Endothelial cell of umbilical vein (primary cell): ENCODE measurements around the gene CAMLG. TPM values are rescaled to one million over a fixed set of nuclear protein-coding genes. Genes with fewer than 3 reads are reported as not detected.
A peak's percentile ranks its signal among the peaks of the same experiment; 100 is the strongest.

Experiments used
- BruUV-seq: library from RNA; stranded (reverse); fragments of 400-500 nt; replicated peaks from 2 replicates; lab custom pipeline; 2021; lab: Mats Ljungman, UMichigan
- CTCF ChIA-PET: fragments of 300-600, 350-600 bp; sonication (Branson Sonifier 250); formaldehyde crosslinking; loops from one replicate; lab custom pipeline; 2021; ENCODE audit warnings: antibody characterized with exemption, inconsistent platforms; lab: Charles Lee
- POLR2A ChIA-PET: fragments of 300-600, 350-600 bp; sonication (Branson Sonifier 250); formaldehyde crosslinking; loops from one replicate; lab custom pipeline; 2021; ENCODE audit warnings: antibody characterized with exemption, inconsistent platforms; lab: Charles Lee
- DNase-seq: peaks from one replicate; pipeline ENCODE4 v3.0.0-alpha.2; 2011; ENCODE audit warnings: low read depth, low spot score
- FAIRE-seq: peaks from 2 replicates; lab custom pipeline; 2011; peaks lifted over from hg19 to GRCh38; lab: Jason Lieb, UNC
- H2AFZ ChIP-seq: 2 replicates; pipeline ENCODE4 v1.6.0; 2012; ENCODE audit warnings: low read depth, low read length, control low read depth, inconsistent platforms
- H3K27ac ChIP-seq: 2 replicates; pipeline ENCODE4 v1.5.1; 2011; ENCODE audit warnings: low read depth, mild to moderate bottlenecking, control low read depth, low read length, moderate library complexity; ENCODE audit not compliant: insufficient read depth
- H3K27me3 ChIP-seq, 2 experiments: 2 replicates each; pipeline versions ENCODE4 v1.6.0 to v1.6.1; 2011; ENCODE audit warnings: low read length in 2 of 2, mixed read lengths in 1 of 2; ENCODE audit not compliant: control insufficient read depth in 2 of 2, insufficient read depth in 2 of 2
- H3K36me3 ChIP-seq, 2 experiments: 2 replicates in 1 of 2; 3 replicates in 1 of 2; pipeline ENCODE4 v1.5.1; 2011; ENCODE audit warnings: low read length in 2 of 2, mild to moderate bottlenecking in 1 of 2, moderate library complexity in 1 of 2; ENCODE audit not compliant: control insufficient read depth in 2 of 2, insufficient read depth in 2 of 2; ENCODE audit errors: extremely low read depth in 1 of 2
- H3K4me1 ChIP-seq: 3 replicates; pipeline ENCODE4 v1.5.1; 2011; ENCODE audit warnings: mild to moderate bottlenecking, low read length; ENCODE audit not compliant: control insufficient read depth, insufficient read depth; ENCODE audit errors: extremely low read depth
- H3K4me2 ChIP-seq: 2 replicates; pipeline ENCODE4 v1.6.1; 2011; ENCODE audit warnings: low read length, control low read depth, mixed read lengths; ENCODE audit not compliant: insufficient read depth
- H3K4me3 ChIP-seq, 3 experiments: fragments of 200-600 bp in 1 of 3; sonication (generic), shearing (Covaris generic) in 1 of 3; replicated peaks in 1 of 3; 2 replicates each; pipeline ENCODE4 v1.5.1; 2011 to 2016; ENCODE audit warnings: control low read depth in 3 of 3, low read length in 3 of 3, mild to moderate bottlenecking in 2 of 3, inconsistent platforms in 1 of 3, low read depth in 1 of 3, moderate library complexity in 1 of 3; ENCODE audit not compliant: insufficient read depth in 1 of 3
- H3K79me2 ChIP-seq: 2 replicates; pipeline ENCODE4 v1.6.0; 2012; ENCODE audit warnings: low read length, inconsistent platforms; ENCODE audit not compliant: control insufficient read depth, insufficient read depth
- H3K9ac ChIP-seq: replicated peaks from 2 replicates; pipeline ENCODE3; 2011; ENCODE audit warnings: low read length, control low read depth; ENCODE audit not compliant: insufficient read depth; ENCODE audit errors: extremely low read depth
- H3K9me1 ChIP-seq: replicated peaks from 3 replicates; pipeline ENCODE4 v1.6.0; 2011; ENCODE audit warnings: mild to moderate bottlenecking, low read length; ENCODE audit not compliant: control insufficient read depth, insufficient read depth; ENCODE audit errors: extremely low read depth
- H3K9me3 ChIP-seq: replicated peaks from 2 replicates; pipeline ENCODE4 v1.5.1; 2012; ENCODE audit warnings: low read length, inconsistent platforms; ENCODE audit not compliant: control insufficient read depth, insufficient read depth
- H4K20me1 ChIP-seq: replicated peaks from 2 replicates; pipeline ENCODE3; 2011; ENCODE audit warnings: mild to moderate bottlenecking, low read length; ENCODE audit not compliant: control insufficient read depth, insufficient read depth; ENCODE audit errors: extremely low read depth
- GATA2 ChIP-seq: IDR thresholded peaks from 2 replicates; pipeline ENCODE4 v1.7.0; 2011; ENCODE audit warnings: low read depth, mild to moderate bottlenecking, moderate library complexity, mixed read lengths, low read length; ENCODE audit not compliant: insufficient read length, insufficient read depth
- MYC ChIP-seq: IDR thresholded peaks from one replicate; pipeline ENCODE4 v1.6.1; 2011; ENCODE audit warnings: mild to moderate bottlenecking, low read depth, low read length
- POLR2AphosphoS5 ChIP-seq: IDR thresholded peaks from 2 replicates; pipeline ENCODE4 v1.6.1; 2012; ENCODE audit warnings: low read depth, mild to moderate bottlenecking, control low read depth, low read length, moderate library complexity; ENCODE audit not compliant: insufficient read depth
- dilution Hi-C: fragments of 300-500 bp; cut with MboI; formaldehyde crosslinking; loops from one replicate; pipeline ENCODE4 v1.15.0; 2019; ENCODE audit warnings: low sequenced_read_pairs; ENCODE audit not compliant: extremely low pct_ligation_motif_present
- intact Hi-C: fragments of 100-400 bp; cut with micrococcal nuclease; formaldehyde crosslinking; loops from one replicate; pipeline ENCODE4 v1.10.0; 2022
- polyA plus RNA-seq, 4 experiments: library from polyadenylated mRNA; depleted of rRNA in 3 of 4; stranded (reverse) in 3 of 4; unstranded in 1 of 4; fragments of >200 nt; gene quantifications; 2 replicates each; pipeline versions ENCODE4 v1.2.1 to v1.2.3, GENCODE V29; 2011 to 2012; ENCODE audit warnings: missing spikeins in 1 of 4
- total RNA-seq: library from RNA; stranded (reverse); gene quantifications from 2 replicates; pipeline ENCODE4 v1.2.3, GENCODE V29; 2021
- TF ChIP-seq, protein P1 (sequence below), 2 donors: IDR thresholded peaks; 1 replicate in 1 of 2; 2 replicates in 1 of 2; pipeline ENCODE4 v1.5.1; 2011; ENCODE audit warnings: low read length in 2 of 2, mild to moderate bottlenecking in 2 of 2, moderate library complexity in 2 of 2, control low read depth in 1 of 2, inconsistent platforms in 1 of 2, low read depth in 1 of 2; ENCODE audit not compliant: insufficient read depth in 1 of 2; ENCODE audit errors: extremely low read depth in 1 of 2

The CAMLG gene
- total and polyA plus RNA-seq, 2 donors (not counting 3 experiments of a cell fraction or from before 2014, with no cell fraction given) = 14.7 to 33.3 TPM

DNA sequence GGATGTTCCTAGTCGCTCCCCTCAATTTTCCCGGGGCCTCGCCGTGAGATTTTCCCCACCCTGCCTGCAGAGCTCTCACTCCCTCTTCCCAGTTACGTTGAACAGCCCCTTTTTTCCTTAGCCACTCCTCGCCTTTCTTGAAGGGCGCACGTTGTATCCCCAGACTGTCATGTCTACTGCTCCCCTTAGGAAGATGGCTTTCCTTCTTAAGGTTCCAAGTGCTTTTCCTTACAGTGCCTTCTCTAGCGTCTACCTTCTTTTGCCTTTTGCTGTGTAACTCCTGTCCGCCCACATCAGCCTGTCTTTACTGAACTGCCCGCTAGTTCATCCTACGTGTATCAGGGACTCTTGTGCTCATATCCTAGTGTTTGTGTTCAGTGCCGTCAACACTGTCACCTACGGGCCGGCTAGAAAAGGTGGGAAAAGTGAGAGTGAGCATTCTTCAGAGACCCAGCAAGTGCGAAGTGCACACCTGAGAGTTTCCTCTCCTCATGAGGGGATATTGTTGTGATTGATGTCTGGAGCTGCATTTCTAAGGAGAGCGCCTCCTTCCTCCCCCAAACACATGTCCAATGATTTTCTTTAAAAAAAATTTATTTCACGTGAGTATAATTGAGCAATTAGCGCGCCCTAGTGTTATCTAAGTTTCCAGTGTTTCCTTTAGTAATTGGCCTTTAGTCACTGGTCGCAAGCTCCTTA, 764 bp downstream of the CAMLG start:
- H3K9me3 ChIP-seq = no peaks in the 10 kb centered on the region
- dilution Hi-C loops (no loop called here), intact Hi-C loops (loop anchor here (1.0 to 5.0 kb wide), 8 partner anchors 19 to 562 kb away; partner anchors contain the start of genes C5orf24, CDKL3, CDKN2AIPNL and DDX46)
- peak overlapping the region; percentile 75 for H3K4me2 ChIP-seq
- peak; percentile 81 for DNase-seq
- TF ChIP-seq GATA2 (no peak), MYC (no peak)
- TF ChIP-seq, protein P1, sequence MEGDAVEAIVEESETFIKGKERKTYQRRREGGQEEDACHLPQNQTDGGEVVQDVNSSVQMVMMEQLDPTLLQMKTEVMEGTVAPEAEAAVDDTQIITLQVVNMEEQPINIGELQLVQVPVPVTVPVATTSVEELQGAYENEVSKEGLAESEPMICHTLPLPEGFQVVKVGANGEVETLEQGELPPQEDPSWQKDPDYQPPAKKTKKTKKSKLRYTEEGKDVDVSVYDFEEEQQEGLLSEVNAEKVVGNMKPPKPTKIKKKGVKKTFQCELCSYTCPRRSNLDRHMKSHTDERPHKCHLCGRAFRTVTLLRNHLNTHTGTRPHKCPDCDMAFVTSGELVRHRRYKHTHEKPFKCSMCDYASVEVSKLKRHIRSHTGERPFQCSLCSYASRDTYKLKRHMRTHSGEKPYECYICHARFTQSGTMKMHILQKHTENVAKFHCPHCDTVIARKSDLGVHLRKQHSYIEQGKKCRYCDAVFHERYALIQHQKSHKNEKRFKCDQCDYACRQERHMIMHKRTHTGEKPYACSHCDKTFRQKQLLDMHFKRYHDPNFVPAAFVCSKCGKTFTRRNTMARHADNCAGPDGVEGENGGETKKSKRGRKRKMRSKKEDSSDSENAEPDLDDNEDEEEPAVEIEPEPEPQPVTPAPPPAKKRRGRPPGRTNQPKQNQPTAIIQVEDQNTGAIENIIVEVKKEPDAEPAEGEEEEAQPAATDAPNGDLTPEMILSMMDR (IDR thresholded peaks at IDR 0.05; ENCODE audit: extremely low read depth in 1 of 2, insufficient read depth in 1 of 2, low read depth in 1 of 2, low read length in 2 of 2) = no peak
- H3K36me3 ChIP-seq = no peaks in the 10 kb centered on the region
- no peaks in the 10 kb centered on the region for H3K27me3 ChIP-seq
- no peaks in the 10 kb centered on the region for H3K9me1 ChIP-seq
- peak overlapping the region; percentile 82 for H3K9ac ChIP-seq
- H4K20me1 ChIP-seq = no peaks in the 10 kb centered on the region
- H2AFZ ChIP-seq = peak overlapping the region; percentile 33
- CTCF ChIA-PET = interaction anchor here (0.7 to 3.7 kb wide), 11 partner anchors 10 to 435 kb away, joined by 3 to 37 read pairs (median 4); partner anchors contain the start of genes DDX46 and PCBD2
- no TSS peak for BruUV-seq
- peaks cover 28% of the 10 kb centered on the region for H3K79me2 ChIP-seq
- H3K4me3 ChIP-seq = peak overlapping the region; percentile 27 to 71 (median 67)
- POLR2A ChIA-PET = interaction anchor here (0.6 to 2.0 kb wide), 4 partner anchors 19 to 165 kb away, joined by 3 to 10 read pairs (median 6); partner anchors contain the start of genes C5orf24, DDX46 and PCBD2
- no peak for FAIRE-seq
- peak overlapping the region; percentile 14 for H3K27ac ChIP-seq
- peaks cover 9% of the 10 kb centered on the region for H3K4me1 ChIP-seq

DNA sequence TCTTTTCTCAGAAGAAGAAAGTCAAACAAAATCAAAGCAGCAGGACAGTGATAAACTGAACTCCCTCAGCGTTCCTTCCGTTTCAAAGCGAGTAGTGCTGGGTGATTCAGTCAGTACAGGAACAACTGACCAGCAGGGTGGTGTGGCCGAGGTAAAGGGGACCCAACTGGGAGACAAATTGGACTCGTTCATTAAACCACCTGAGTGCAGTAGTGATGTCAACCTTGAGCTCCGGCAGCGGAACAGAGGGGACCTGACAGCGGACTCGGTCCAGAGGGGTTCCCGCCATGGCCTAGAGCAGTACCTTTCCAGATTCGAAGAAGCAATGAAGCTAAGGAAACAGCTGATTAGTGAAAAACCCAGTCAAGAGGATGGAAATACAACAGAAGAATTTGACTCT, 2.7 kb downstream of the CAMLG start:
- no peak overlapping the region for H2AFZ ChIP-seq
- no peaks in the 10 kb centered on the region for H4K20me1 ChIP-seq
- H3K36me3 ChIP-seq = no peaks in the 10 kb centered on the region
- no peak overlapping the region for H3K4me3 ChIP-seq
- BruUV-seq = no TSS peak
- TF ChIP-seq GATA2 = no peak
- TF ChIP-seq, protein P1 (IDR thresholded peaks at IDR 0.05; ENCODE audit: extremely low read depth in 1 of 2, insufficient read depth in 1 of 2, low read depth in 1 of 2, low read length in 2 of 2) = no peak
- no peak for TF ChIP-seq POLR2AphosphoS5
- peaks cover 9% of the 10 kb centered on the region for H3K4me1 ChIP-seq
- H3K27me3 ChIP-seq = no peaks in the 10 kb centered on the region
- H3K9me3 ChIP-seq = no peaks in the 10 kb centered on the region
- no peak overlapping the region for H3K27ac ChIP-seq
- intact Hi-C loops = no loop called here
- no peak for DNase-seq
- ChIA-PET CTCF (interaction anchor here (3.7 kb wide), 1 partner anchor 16 kb away, joined by 37 read pairs; the partner anchor contains the start of gene DDX46), POLR2A (no interaction called here)
- FAIRE-seq = no peak
- H3K9me1 ChIP-seq = no peaks in the 10 kb centered on the region
- H3K4me2 ChIP-seq = no peak overlapping the region
- no peak overlapping the region for H3K9ac ChIP-seq
- dilution Hi-C loops = no loop called here
- H3K79me2 ChIP-seq = peaks cover 28% of the 10 kb centered on the region
